H54 (cell line): ENCODE results near the gene EIF5A.
A peak's percentile ranks its signal among the peaks of the same experiment; 100 is the strongest.

Experiments used
- DNase-seq: peaks from one replicate; pipeline ENCODE4 v3.0.0; 2011; ENCODE audit warnings: low spot score, mixed read lengths; ENCODE audit not compliant: insufficient read length
- FAIRE-seq: peaks from 3 replicates; lab custom pipeline; 2011; peaks lifted over from hg19 to GRCh38; lab: Jason Lieb, UNC
- POLR2A ChIP-seq: IDR thresholded peaks from 2 replicates; pipeline ENCODE4 v1.6.1; 2011; ENCODE audit warnings: low read depth, mild to moderate bottlenecking, low read length

EIF5A gene

DNA sequence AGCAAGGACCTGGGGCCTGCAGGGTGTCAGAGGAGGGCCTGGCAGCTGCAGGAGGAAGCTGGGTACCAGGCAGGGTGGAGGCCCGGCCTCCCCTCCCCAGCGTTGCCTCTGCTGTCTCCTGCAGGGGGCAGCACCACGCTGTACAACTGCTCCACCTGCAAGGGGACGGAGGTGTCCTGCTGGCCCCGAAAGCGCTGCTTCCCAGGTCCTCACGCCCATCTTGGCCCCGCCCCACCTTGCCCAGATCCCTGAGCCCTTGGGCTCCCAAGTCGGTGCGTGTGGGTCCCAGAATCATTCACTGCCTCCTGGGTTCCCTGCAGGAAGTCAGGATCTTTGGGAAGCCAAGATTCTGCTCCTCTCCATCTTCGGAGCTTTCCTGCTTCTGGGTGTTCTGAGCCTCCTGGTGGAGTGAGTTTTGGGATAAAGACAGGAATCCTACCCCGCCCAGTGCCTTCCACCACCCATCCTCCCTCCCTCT lies 48.7 kb downstream of the EIF5A start:
- TF ChIP-seq POLR2A, result no peak
- FAIRE-seq (peak; percentile 58), DNase-seq (peak; percentile 84)

DNA sequence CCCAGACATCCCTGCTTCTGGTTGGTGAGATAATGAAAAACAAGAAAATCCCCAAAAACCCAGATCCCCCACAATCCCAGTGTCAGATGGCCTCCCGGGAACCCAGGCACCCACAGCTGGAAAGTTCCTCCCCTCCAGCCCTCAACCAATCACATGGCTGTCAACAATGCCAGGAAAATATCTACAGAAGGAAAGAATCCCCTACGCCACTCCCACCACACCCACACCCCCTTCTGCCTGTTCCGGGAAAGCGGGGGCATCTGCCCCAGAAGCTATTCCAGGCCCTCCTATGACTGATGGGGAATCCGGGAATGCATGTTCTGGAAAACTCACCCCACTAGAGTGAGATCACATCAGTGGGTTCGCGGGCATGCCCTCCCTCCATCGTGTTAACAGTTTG lies 49.3 kb downstream of the EIF5A start:
- DNase-seq (no peak), FAIRE-seq (no peak)
- no peak for TF ChIP-seq POLR2A

DNA sequence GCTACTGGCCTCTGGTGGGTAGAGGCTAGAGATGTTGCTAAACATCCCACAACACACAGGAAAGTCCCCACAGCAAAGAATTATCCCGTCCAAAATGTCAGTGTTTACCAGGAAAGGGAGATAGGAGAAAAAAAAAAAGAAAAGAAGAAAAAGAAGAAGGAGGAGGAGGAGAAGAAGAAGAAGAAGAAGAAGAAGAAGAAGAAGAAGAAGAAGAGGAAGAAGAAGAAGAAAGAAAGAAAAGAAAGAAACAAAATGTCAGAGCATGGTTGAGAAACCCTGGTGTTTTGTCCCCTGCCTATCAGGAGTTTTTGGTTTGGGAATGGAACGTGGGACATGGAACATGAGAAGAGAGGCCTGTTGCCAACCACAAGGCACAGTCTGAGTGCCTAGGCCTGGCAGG lies 50.0 kb downstream of the EIF5A start:
- TF ChIP-seq POLR2A, result no peak
- FAIRE-seq, result no peak

DNA sequence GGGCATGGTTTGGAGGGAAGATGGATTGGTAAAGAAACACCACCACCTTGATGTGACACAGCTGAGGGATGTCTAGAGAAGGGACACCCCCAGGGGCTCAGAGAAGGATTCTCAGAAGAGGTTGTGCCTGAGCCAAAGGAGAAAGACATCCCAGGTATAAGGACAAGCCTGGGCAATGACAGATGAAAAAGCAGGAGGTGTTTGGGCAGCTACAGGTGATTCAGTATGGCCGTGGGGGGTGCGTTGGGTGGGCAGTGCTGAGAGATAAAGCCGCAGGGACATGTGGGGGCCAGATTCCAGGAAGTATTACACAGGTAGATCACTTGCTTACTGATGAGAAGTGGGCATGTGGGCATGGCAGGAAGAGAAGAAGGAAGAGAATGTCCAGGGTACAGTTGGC lies 54.5 kb downstream of the EIF5A start:
- FAIRE-seq, result no peak
- no peak for TF ChIP-seq POLR2A
- no peak for DNase-seq

More for the DNA sequence above, 50.0 kb downstream of the EIF5A start:
- DNase-seq, result no peak
